GM19324 (cell line): ENCODE measurements around the gene PPFIBP2.

Experiments
- ATAC-seq: cut with Tn5 transposase; IDR thresholded peaks from one replicate; pipeline ENCODE4 v1.9.1; 2021; ENCODE audit warnings: mild to moderate bottlenecking, moderate library complexity; ENCODE audit not compliant: unreplicated experiment, low FRiP score

Gene PPFIBP2

GRCh38 chr11:7575841-7576725, 62.3 kb downstream of the PPFIBP2 start:
- ATAC-seq: no peak

GRCh38 chr11:7576726-7577290, 63.0 kb downstream of the PPFIBP2 start:
- ATAC-seq: no peak

- no peak for ATAC-seq
Measured at GRCh38 chr11:7577291-7578190, 63.7 kb downstream of the PPFIBP2 start.

- no peak for ATAC-seq
Measured at GRCh38 chr11:7578276-7578955, 64.6 kb downstream of the PPFIBP2 start.

GRCh38 chr11:7579361-7579791, 65.6 kb downstream of the PPFIBP2 start:
- no peak for ATAC-seq

- no peak for ATAC-seq
Measured at GRCh38 chr11:7581021-7581590, 67.3 kb downstream of the PPFIBP2 start.

- ATAC-seq: no peak
Measured at GRCh38 chr11:7582338-7582985, 68.7 kb downstream of the PPFIBP2 start.

- ATAC-seq: no peak
Measured at GRCh38 chr11:7583248-7583647, 69.4 kb downstream of the PPFIBP2 start.

- ATAC-seq: no peak
Measured at GRCh38 chr11:7584910-7585309, 71.1 kb downstream of the PPFIBP2 start.

GRCh38 chr11:7585816-7586215, 72.0 kb downstream of the PPFIBP2 start:
- no peak for ATAC-seq

- ATAC-seq: no peak
Measured at GRCh38 chr11:7586376-7586775, 72.6 kb downstream of the PPFIBP2 start.

- no peak for ATAC-seq
Measured at GRCh38 chr11:7587712-7588111, 73.9 kb downstream of the PPFIBP2 start.

GRCh38 chr11:7589861-7590260, 76.1 kb downstream of the PPFIBP2 start:
- ATAC-seq: no peak

GRCh38 chr11:7590529-7590928, 76.7 kb downstream of the PPFIBP2 start:
- no peak for ATAC-seq

GRCh38 chr11:7591107-7591894, 77.5 kb downstream of the PPFIBP2 start:
- ATAC-seq: no peak

GRCh38 chr11:7591987-7592386, 78.2 kb downstream of the PPFIBP2 start:
- no peak for ATAC-seq

GRCh38 chr11:7592711-7593110, 78.9 kb downstream of the PPFIBP2 start:
- no peak for ATAC-seq

- no peak for ATAC-seq
Measured at GRCh38 chr11:7593481-7593880, 79.7 kb downstream of the PPFIBP2 start.
